ENCODE data around the gene COL18A1.

DNA sequence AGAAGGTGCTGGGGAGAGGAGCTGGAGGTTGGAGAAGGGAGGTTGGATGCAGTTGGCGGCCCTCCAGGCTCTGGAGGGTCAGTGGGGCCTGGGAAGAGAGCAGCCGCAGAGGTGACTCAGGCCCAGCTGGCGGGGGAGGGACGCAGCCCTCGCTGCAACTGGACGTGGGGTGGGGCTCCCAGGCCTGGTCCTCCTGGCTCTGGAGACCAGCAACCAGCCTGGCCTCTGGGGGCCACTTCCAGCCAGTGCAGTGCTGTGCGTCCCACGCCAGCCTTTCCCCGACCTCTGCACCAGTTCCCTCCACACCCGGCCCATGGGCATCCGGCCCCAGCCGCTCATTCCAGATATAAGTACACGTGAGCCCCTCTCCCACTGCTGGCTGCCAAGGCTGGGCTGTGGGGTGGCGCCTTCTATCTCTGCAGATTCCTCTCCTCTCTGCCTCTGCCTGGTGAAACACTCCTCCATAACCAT, 38.0 kb upstream of the COL18A1 start:
- TF ChIP-seq, protein P1, sequence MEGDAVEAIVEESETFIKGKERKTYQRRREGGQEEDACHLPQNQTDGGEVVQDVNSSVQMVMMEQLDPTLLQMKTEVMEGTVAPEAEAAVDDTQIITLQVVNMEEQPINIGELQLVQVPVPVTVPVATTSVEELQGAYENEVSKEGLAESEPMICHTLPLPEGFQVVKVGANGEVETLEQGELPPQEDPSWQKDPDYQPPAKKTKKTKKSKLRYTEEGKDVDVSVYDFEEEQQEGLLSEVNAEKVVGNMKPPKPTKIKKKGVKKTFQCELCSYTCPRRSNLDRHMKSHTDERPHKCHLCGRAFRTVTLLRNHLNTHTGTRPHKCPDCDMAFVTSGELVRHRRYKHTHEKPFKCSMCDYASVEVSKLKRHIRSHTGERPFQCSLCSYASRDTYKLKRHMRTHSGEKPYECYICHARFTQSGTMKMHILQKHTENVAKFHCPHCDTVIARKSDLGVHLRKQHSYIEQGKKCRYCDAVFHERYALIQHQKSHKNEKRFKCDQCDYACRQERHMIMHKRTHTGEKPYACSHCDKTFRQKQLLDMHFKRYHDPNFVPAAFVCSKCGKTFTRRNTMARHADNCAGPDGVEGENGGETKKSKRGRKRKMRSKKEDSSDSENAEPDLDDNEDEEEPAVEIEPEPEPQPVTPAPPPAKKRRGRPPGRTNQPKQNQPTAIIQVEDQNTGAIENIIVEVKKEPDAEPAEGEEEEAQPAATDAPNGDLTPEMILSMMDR (IDR thresholded peaks at IDR 0.05; ENCODE audit: low read depth, low read length): no peak
- TF ChIP-seq EZH2phosphoT487 (IDR thresholded peaks at IDR 0.05; ENCODE audit: low read depth): no peak

Data from OCI-LY3 (cell line).